Measurements from ENCODE around the gene RPS6KA2. TPM values are rescaled to one million over a fixed set of nuclear protein-coding genes. Genes with fewer than 3 reads are reported as not detected.
"Not testable (repeated sequence)": the region's sequence is repeated elsewhere in the genome, so short reads cannot be mapped to it uniquely, and the experiment has no call there.

Gene RPS6KA2
- total RNA-seq, 1 experiment from 2014 or later, result 43.7 TPM

GRCh38 chr6:166381733-166382499 lies 245.1 kb downstream of the RPS6KA2 start:
- DNase-seq (ENCODE audit: low read depth), result peak; percentile 39

GRCh38 chr6:166381381-166381732 lies 245.7 kb downstream of the RPS6KA2 start:
- DNase-seq (ENCODE audit: low read depth), result no peak

- no peak for DNase-seq (ENCODE audit: low read depth)
Observed at GRCh38 chr6:166379800-166380199, 247.3 kb downstream of the RPS6KA2 start.

- no peak for DNase-seq (ENCODE audit: low read depth)
Observed at GRCh38 chr6:166379103-166379586, 247.9 kb downstream of the RPS6KA2 start.

- no peak for DNase-seq (ENCODE audit: low read depth)
Observed at GRCh38 chr6:166377721-166378120, 249.3 kb downstream of the RPS6KA2 start.

- no peak for DNase-seq (ENCODE audit: low read depth)
Observed at GRCh38 chr6:166375013-166375412, 252.0 kb downstream of the RPS6KA2 start.

- DNase-seq (ENCODE audit: low read depth), result no peak
Observed at GRCh38 chr6:166370489-166370888, 256.6 kb downstream of the RPS6KA2 start.

- no peak for DNase-seq (ENCODE audit: low read depth)
Observed at GRCh38 chr6:166369782-166370181, 257.3 kb downstream of the RPS6KA2 start.

- no peak for DNase-seq (ENCODE audit: low read depth)
Observed at GRCh38 chr6:166366921-166367320, 260.1 kb downstream of the RPS6KA2 start.

GRCh38 chr6:166365806-166366205 lies 261.2 kb downstream of the RPS6KA2 start:
- no peak for DNase-seq (ENCODE audit: low read depth)

- peak; percentile 81 for DNase-seq (ENCODE audit: low read depth)
Observed at GRCh38 chr6:166365221-166365620, 261.8 kb downstream of the RPS6KA2 start.

GRCh38 chr6:166364456-166364855 lies 262.6 kb downstream of the RPS6KA2 start:
- DNase-seq (ENCODE audit: low read depth), result no peak

- DNase-seq (ENCODE audit: low read depth), result not testable (repeated sequence)
Observed at GRCh38 chr6:166362427-166362826, 264.6 kb downstream of the RPS6KA2 start.

GRCh38 chr6:166361077-166361429 lies 266.0 kb downstream of the RPS6KA2 start:
- peak; percentile 71 for DNase-seq (ENCODE audit: low read depth)

GRCh38 chr6:166360243-166361076 lies 266.6 kb downstream of the RPS6KA2 start:
- peak; percentile 74 for DNase-seq (ENCODE audit: low read depth)

Other genes starting within 250 kb of the RPS6KA2 start
- 13.3 and 22.7 TPM in 2 replicates for gene MPC1, start 244.3 kb downstream of the RPS6KA2 start, total RNA-seq (2014; rRNA removed)
- 0.06 TPM in 1 of 2 replicates, not detected in the other for gene RAMACL, start 40.6 kb downstream of the RPS6KA2 start, total RNA-seq (2014; rRNA removed)